ENCODE data around the gene GBP3.

GRCh38 chr1:88985032-88985431 lies 37.6 kb downstream of the GBP3 start:
- TF ChIP-seq ARNTL (CRISPR knock-in tag; IDR thresholded peaks at IDR 0.05; ENCODE audit: borderline replicate concordance, low read depth) = no peak
- no peak for TF ChIP-seq CREB5 (CRISPR knock-in tag; IDR thresholded peaks at IDR 0.05; ENCODE audit: low read depth)
- TF ChIP-seq TOX (CRISPR knock-in tag; IDR thresholded peaks at IDR 0.05; ENCODE audit: borderline replicate concordance) = no peak
- no peak for TF ChIP-seq RARB (CRISPR knock-in tag; IDR thresholded peaks at IDR 0.05)
- TF ChIP-seq ESRRG (CRISPR knock-in tag; IDR thresholded peaks at IDR 0.05) = no peak
- TF ChIP-seq CSRNP3 (CRISPR knock-in tag; IDR thresholded peaks at IDR 0.05) = no peak
- no peak; the same call in 1 of the 2 replicates for TF ChIP-seq TCF4 (CRISPR knock-in tag; IDR thresholded peaks at IDR 0.05; ENCODE audit: borderline replicate concordance)
- no peak for TF ChIP-seq PATZ1 (CRISPR knock-in tag; IDR thresholded peaks at IDR 0.05; ENCODE audit: borderline replicate concordance)
- no peak for TF ChIP-seq SNAI2 (CRISPR knock-in tag; IDR thresholded peaks at IDR 0.05)
- TF ChIP-seq POU6F1 (CRISPR knock-in tag; IDR thresholded peaks at IDR 0.05; ENCODE audit: borderline replicate concordance, low read depth) = 0 out of 2 replicates have a peak, but pooled peaks have one; percentile 79

All from SK-N-SH treated with all-trans-retinoic acid at 6 μM for 48 hours (cell line).